Uterus (tissue), 2 donors: ENCODE data around the gene NRXN2.

Source experiments
- POLR2A ChIP-seq, 2 donors: fragments of 450-650 bp; IDR thresholded peaks; one replicate each; pipeline ENCODE4 v1.6.1; 2016; ENCODE audit warnings: antibody characterized with exemption in 2 of 2, mild to moderate bottlenecking in 1 of 2, moderate library complexity in 1 of 2
- TF ChIP-seq, protein P1 (sequence below), 4 experiments: fragments of 200-600 bp in 2 of 4; fragments of 450-650 bp in 2 of 4; sonication (generic) in 2 of 4; IDR thresholded peaks; one replicate each; pipeline ENCODE4 v1.5.1; 2016 to 2019; ENCODE audit warnings: antibody characterized with exemption in 4 of 4, mild to moderate bottlenecking in 2 of 4, moderate library complexity in 1 of 4

DNA sequence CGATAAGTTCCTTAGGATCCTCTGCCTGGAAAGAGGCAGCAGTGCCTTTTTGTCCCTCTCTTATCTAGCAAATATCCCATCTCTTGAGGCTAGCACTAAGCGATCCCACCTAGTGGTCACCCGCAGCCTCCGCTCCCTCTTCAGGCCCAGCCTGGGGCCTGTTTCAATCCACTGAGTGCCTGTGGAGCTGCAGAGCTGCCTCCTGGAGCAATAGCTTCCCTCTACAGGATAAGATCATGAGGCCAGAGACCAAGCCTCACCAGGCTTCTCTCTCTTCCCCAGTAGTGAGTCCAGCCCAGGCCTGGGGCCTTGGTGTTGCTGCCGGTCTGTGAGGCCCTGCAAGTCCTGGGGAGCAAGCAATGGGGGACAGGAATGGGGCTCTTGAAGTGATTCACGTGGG lies 66.1 kb downstream of the NRXN2 start:
- no peak for TF ChIP-seq POLR2A (IDR thresholded peaks at IDR 0.05)
- TF ChIP-seq, protein P1, sequence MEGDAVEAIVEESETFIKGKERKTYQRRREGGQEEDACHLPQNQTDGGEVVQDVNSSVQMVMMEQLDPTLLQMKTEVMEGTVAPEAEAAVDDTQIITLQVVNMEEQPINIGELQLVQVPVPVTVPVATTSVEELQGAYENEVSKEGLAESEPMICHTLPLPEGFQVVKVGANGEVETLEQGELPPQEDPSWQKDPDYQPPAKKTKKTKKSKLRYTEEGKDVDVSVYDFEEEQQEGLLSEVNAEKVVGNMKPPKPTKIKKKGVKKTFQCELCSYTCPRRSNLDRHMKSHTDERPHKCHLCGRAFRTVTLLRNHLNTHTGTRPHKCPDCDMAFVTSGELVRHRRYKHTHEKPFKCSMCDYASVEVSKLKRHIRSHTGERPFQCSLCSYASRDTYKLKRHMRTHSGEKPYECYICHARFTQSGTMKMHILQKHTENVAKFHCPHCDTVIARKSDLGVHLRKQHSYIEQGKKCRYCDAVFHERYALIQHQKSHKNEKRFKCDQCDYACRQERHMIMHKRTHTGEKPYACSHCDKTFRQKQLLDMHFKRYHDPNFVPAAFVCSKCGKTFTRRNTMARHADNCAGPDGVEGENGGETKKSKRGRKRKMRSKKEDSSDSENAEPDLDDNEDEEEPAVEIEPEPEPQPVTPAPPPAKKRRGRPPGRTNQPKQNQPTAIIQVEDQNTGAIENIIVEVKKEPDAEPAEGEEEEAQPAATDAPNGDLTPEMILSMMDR (IDR thresholded peaks at IDR 0.05): no peak
